Endometrium (tissue), 2 donors: ENCODE results near the gene NPTXR.

ENCODE experiments used
- FAIRE-seq: peaks from 2 replicates; lab custom pipeline; 2012; peaks lifted over from hg19 to GRCh38; lab: Jason Lieb, UNC
- donor health status: control.
- donor health status: control.

NPTXR gene

GRCh38 chr22:38850941-38851849 is 7.4 kb upstream of the NPTXR start:
- no peak for FAIRE-seq

GRCh38 chr22:38850399-38850798 is 6.6 kb upstream of the NPTXR start:
- no peak for FAIRE-seq

- no peak for FAIRE-seq
Measured at GRCh38 chr22:38849811-38850210, 6.0 kb upstream of the NPTXR start.

GRCh38 chr22:38846412-38846811 is 2.6 kb upstream of the NPTXR start:
- no peak for FAIRE-seq

DNA sequence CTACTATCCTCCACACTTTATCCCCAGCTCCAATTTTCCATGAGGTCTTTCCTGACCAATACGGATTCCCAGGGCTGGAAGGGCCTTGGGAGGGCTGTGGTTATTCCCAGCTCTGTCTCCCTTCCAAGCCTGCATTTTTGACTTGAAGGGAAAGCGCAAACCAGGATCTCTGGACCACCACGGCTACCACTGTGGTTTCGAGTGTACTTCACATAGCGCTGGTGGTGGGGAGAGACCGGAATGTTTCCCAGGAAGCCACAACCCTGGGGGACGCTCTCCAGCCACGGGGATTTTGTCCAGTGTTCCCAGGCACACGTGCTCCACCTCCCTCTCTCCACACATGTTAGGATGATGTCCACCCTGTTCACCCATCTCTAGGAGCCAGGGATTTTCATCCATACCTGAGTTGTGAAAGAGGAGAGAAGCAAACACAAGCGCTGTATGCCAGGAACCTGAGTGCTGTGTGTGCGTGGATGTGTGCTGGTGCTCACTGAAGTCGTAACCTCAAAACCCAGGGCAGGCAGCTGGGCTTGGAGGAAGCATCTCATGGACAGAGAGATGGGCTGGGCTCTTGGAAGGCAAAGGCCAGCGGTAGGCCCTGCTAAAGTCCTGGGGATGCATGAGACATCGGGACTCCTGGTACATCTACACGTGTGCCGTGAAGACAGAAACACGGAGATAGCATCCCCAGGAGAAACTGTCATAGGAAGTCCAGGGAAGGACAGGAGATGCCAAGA is 1.3 kb upstream of the NPTXR start:
- no peak for FAIRE-seq

DNA sequence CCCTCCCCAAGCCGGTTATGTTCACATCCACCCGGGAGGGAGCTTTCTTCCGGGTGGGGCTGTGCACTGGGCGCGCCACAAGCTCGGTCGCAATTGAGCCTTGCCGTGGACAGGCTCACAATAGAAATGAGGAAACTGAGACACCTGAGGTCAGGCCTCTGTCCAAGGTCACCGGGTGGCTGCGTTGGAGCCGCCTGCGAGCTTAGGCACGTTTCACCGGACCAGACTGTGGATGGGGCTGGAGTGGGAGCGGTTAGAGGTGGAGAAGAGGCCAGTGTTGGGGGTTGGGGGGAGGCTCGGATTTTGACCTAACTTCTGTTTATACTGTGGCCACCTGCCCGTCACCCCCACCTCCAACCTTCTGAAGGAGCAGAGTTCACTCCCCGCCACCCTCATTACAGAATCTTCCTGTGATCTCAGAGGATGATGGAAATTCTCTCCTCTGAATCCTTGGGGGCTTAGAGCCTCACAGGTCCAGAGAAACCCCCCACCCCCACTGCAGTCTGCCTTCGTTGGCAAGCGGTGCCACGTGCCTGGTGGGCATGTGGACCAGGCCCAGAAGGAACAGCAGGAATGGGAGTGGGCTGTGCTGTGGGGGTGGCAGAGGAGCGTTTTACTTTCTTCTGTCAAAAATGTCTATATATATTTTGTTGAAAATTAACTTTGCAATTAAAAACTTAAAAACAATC is 631 bp upstream of the NPTXR start:
- FAIRE-seq = no peak

DNA sequence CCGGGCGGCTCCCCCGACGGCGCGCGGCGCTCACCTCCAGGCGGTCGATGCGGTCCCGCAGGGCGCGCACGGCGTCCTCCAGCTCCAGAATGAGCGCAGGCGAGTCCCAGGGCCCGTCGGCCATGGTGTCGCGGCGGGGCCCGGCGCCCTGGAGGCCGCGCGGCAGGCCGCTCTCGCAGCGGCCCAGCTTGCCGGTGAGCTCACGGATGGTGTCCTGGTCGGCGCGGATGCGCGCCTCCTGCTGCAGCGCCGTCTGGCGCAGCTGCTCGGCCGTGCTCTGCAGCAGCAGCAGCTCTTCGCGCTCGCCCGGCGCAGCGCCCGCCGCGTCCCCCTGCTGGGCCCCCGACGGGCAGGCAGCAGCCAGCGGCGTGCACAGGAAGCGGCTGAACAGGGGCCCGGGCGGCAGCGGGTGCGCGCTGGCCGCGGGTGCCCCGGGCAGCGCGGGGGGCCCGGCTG is 599 bp downstream of the NPTXR start:
- no peak for FAIRE-seq

- FAIRE-seq = no peak
Measured at GRCh38 chr22:38842512-38843200, 1.2 kb downstream of the NPTXR start.

- no peak for FAIRE-seq
Measured at GRCh38 chr22:38841635-38842034, 2.2 kb downstream of the NPTXR start.

DNA sequence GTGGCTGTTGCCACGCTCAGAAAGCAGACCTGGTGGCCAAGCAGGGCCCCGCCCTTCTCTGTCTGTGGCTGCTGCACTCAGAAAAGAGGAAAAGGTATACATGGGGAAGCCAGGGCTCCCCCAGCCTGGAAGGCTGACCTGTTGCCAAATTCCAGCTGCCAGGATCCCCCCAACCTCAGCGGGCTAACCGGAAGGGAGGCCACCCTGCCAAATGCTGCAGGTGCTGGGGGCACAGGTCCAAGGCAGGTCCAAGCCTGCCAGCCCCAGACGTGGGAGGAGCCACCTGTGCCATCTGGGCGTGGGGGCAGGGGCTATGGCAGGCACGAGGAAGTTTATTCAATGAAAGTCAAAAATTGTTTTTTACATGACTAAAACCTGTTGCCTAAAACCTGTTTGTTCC is 2.6 kb downstream of the NPTXR start:
- no peak for FAIRE-seq

DNA sequence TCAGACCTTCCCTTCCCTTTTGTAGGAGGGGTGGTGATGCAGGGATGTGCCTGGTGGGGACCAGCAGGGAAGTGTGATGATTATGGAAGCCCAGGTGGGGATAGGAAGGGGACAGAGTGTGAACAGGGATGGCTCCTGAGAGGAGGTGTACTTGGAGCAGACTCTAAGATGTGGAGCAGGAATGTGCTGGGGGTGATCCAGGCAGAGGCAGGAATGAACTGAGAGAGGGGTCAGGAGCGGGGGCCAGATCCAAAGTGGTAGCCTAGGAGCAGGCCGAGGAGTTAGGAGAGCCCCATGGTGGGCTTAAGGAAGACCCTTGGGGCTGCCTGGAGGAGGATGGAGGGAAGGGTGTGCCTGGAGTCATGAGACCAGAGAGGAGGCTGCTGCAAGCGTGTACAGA is 3.7 kb downstream of the NPTXR start:
- FAIRE-seq = no peak

DNA sequence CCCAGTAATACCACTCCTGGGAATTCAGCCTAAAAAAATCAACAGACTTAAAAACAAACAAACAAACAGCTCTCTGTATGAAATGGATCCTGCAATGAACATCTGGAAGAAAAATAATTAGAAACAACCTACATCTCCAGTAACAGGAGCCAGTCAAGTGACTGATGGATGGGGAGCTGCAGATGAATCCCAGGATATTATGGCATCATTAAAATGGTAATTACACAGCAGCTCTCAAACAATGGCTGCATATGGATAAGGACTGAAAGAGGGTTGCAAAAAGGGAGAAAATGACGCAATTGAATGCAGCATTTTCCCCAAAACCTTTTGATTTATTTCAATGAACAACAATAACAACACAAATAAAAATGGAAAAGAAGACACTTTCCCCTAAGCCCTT is 4.1 kb downstream of the NPTXR start:
- FAIRE-seq = no peak

- no peak for FAIRE-seq
Measured at GRCh38 chr22:38837414-38837928, 6.4 kb downstream of the NPTXR start.

- no peak for FAIRE-seq
Measured at GRCh38 chr22:38835888-38836301, 7.9 kb downstream of the NPTXR start.

DNA sequence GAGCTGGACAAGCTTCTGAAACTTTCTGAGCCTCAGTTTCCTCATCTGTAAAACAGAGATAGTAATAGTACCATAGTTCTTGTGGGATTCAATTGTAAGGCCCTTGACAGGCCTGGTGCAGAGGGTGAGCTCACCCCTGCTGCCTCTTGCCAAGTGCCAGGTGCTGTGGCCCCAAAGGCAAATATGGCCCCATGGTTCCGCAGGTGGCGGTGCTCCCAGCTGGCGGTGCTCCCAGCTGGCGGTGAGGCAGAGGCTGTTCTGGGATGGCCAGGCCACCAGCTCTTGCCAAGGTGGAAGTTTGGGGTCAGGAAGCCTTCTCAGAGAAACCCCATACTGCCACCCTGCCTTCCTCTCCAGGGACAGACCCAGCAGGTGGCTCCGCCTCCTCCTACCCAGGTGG is 8.8 kb downstream of the NPTXR start:
- no peak for FAIRE-seq

DNA sequence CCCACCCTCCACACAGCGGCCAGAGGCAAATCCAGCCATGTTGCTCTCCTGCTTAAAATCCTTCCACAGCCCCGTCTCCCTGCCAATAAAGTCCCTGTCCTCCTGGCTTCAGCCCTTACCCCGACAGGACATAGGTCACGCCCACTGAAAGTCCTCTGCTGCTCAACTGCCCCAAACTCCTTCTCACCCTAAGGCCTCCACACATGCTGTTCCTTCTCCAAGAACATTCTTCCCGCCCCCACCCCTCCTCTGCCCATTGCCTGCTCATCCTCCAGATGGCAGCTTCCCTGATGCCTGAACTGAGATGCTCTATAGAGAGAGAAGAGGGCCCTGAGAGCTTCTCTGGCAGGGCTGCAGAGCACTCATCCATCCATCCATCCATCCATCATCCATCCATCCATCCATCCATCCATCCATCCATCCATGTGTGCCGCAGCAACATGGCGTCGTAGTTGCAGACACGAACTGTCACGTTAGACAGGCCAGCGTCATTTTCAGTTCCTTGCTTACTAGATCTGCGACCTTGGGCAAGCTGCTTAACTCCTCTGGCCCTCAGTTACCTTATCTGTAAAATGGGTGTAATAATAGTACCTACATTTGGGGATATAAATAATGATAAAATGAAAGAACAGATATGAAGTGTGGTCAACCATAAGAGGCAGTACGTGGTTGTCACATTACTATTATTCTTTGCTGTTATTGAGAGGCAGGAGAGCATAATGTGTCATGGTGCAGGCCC is 9.4 kb downstream of the NPTXR start:
- no peak for FAIRE-seq

DNA sequence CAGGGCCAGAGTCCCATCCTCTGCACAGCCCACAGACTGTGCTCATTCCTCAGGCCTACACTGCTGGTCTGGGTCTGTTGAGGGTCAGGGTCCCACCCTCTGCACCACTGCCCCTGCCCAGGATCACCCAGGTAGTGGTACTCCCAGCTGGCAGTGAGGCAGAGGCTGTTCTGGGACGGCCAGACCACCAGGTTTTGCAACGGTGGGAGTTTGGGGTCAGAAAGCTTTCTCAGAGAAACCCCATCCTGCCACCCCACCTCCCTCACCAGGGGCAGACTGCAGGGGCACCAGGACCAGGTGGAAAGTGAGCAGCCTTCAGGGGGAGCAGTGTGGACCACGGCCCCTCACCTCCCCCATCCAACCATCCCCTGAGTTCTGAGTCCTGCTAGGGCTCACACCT is 10.8 kb downstream of the NPTXR start:
- no peak for FAIRE-seq

GRCh38 chr22:38832005-38832978 is 11.5 kb downstream of the NPTXR start:
- no peak for FAIRE-seq

GRCh38 chr22:38831166-38831945 is 12.5 kb downstream of the NPTXR start:
- no peak for FAIRE-seq
